ENCODE measurements around the gene PAPPA. TPM values are rescaled to one million over a fixed set of nuclear protein-coding genes. Genes with fewer than 3 reads are reported as not detected.

PAPPA gene
- total RNA-seq, 1 experiment from 2014 or later: 0.17 TPM

DNA sequence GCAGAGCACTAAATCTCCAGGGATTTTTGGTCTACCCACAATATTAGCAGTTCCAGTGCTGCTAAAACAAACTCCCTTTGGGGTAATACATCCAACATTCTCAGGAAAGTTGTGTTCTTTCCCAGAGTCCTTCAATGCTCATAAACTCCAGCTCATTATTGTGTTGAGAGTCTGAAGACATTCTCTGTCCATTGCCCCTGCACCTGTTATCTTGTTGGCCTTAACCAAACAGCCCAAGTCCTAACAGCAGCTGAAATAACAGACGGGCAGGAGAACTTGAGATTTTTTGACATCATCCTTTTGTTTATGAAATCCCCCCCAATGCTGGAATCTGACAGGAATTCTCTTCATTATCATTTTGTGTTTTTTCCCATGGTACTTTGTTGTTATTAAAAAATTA, 110.8 kb downstream of the PAPPA start:
- Histone ChIP-seq H3K14ac (ENCODE audit: insufficient read depth, low read length) (no peak overlapping the region), H2BK5ac (ENCODE audit: insufficient read length, low read length) (no peak overlapping the region), H2AK5ac (ENCODE audit: insufficient read length, low read length) (no peak overlapping the region), H3K56ac (ENCODE audit: insufficient read length, low read depth, low read length) (no peak overlapping the region), H3K9me3 (ENCODE audit: control insufficient read depth, low read depth, low read length) (no peaks in the 10 kb centered on the region), H3K79me2 (ENCODE audit: insufficient read depth, low read length) (no peaks in the 10 kb centered on the region), H2BK15ac (ENCODE audit: low read depth, low read length) (no peak overlapping the region), H3T11ph (ENCODE audit: low read length) (no peak overlapping the region), H4K5ac (ENCODE audit: insufficient read length, low read depth, low read length) (no peak overlapping the region), H2BK12ac (ENCODE audit: insufficient read length, low read depth, low read length) (no peak overlapping the region), H4K8ac (replicated peaks; ENCODE audit: insufficient read length, low read depth, low read length) (no peak overlapping the region), H2AFZ (ENCODE audit: low read length) (no peak overlapping the region), H3K4me1 (ENCODE audit: insufficient read depth, low read length) (no peaks in the 10 kb centered on the region), H3K4ac (ENCODE audit: low read depth, low read length) (no peak overlapping the region), H3K23ac (ENCODE audit: insufficient read length, low read depth, low read length) (no peak overlapping the region), H3K18ac (ENCODE audit: insufficient read length, low read depth, low read length) (no peak overlapping the region), H2BK20ac (ENCODE audit: low read depth, low read length, poor library complexity, severe bottlenecking) (no peak overlapping the region), H4K91ac (ENCODE audit: insufficient read length, low read depth, low read length) (no peak overlapping the region), H3K4me2 (ENCODE audit: insufficient read depth, insufficient read length, low read length) (no peak overlapping the region), H3K27me3 (ENCODE audit: insufficient read depth, low read length) (no peaks in the 10 kb centered on the region; the same call in 1 of the 2 replicates), H2BK120ac (ENCODE audit: low read depth, low read length, poor library complexity, severe bottlenecking) (no peak overlapping the region), H3K27ac (ENCODE audit: insufficient read length, low read depth, low read length) (no peak overlapping the region), H3K23me2 (ENCODE audit: insufficient read length, low read depth, low read length, poor library complexity, severe bottlenecking) (no peaks in the 10 kb centered on the region), H4K20me1 (ENCODE audit: control insufficient read depth, insufficient read depth, insufficient read length) (no peaks in the 10 kb centered on the region), H3K9ac (ENCODE audit: extremely low read depth, insufficient read length, low read length) (no peak overlapping the region), H3K79me1 (ENCODE audit: insufficient read depth, low read depth, low read length, poor library complexity, severe bottlenecking) (no peaks in the 10 kb centered on the region)
- TF ChIP-seq CTCF (conservative IDR thresholded peaks at IDR 0.05): no peak
- Mint-ChIP-seq H3K27me3 (ENCODE audit: low read depth) (peaks cover 75% of the 10 kb centered on the region), H3K36me3 (ENCODE audit: insufficient read depth in 1 of 3, low read depth in 3 of 3) (no peaks in the 10 kb centered on the region), H3K27ac (no peak overlapping the region), H3K9me3 (no peaks in the 10 kb centered on the region), H3K4me1 (no peaks in the 10 kb centered on the region), H3K4me3 (no peak overlapping the region)
- WGBS (ENCODE audit: extremely low coverage, insufficient read length, low lambda C conversion rate): no CpG with 5 or more reads among the region's 1 CpG
- no peak for DNase-seq

Measured in H9 (cell line).